PC-9 (cell line): Measurements from ENCODE around the gene ATG16L1. TPM values are rescaled to one million over a fixed set of nuclear protein-coding genes. Genes with fewer than 3 reads are reported as not detected.

Experiments used
- BruUV-seq: library from RNA; stranded (reverse); fragments of 400-500 nt; replicated peaks from 2 replicates; lab custom pipeline; 2021; lab: Mats Ljungman, UMichigan
- CTCF ChIA-PET: fragments of 300-600 bp; sonication (Branson Sonifier 250); formaldehyde crosslinking; loops from one replicate; lab custom pipeline; 2022; ENCODE audit warnings: antibody characterized with exemption; lab: Charles Lee
- POLR2A ChIA-PET: fragments of 300-600 bp; sonication (Branson Sonifier 250); formaldehyde crosslinking; loops from one replicate; lab custom pipeline; 2022; ENCODE audit warnings: antibody characterized with exemption; ENCODE audit not compliant: unreplicated experiment; lab: Charles Lee
- DNase-seq, 2 experiments: peaks; one replicate each; pipeline versions ENCODE4 v3.0.0 to v3.0.0-alpha.2; 2015 to 2022; ENCODE audit warnings: mixed read lengths in 1 of 2
- H2AFZ ChIP-seq: fragments of 200-600 bp; sonication (generic); 2 replicates; pipeline ENCODE4 v1.8.1; 2017; ENCODE audit warnings: antibody characterized with exemption
- H3F3A ChIP-seq: fragments of 200-600 bp; sonication (generic); 2 replicates; pipeline ENCODE4 v1.8.1; 2017; ENCODE audit warnings: antibody characterized with exemption, mild to moderate bottlenecking, low read depth; ENCODE audit not compliant: insufficient read depth
- H3K27ac ChIP-seq: fragments of 200-600 bp; sonication (generic); 2 replicates; pipeline ENCODE4 v1.6.1; 2016; ENCODE audit warnings: mixed run types
- H3K27me3 ChIP-seq: fragments of 200-600 bp; sonication (generic); 2 replicates; pipeline ENCODE4 v1.6.1; 2016; ENCODE audit warnings: low read depth, mixed run types; ENCODE audit not compliant: insufficient read depth
- H3K36me3 ChIP-seq: fragments of 200-600 bp; sonication (generic); 2 replicates; pipeline ENCODE4 v1.6.1; 2016; ENCODE audit warnings: low read depth, mixed run types
- H3K4me1 ChIP-seq: fragments of 200-600 bp; sonication (generic); replicated peaks from 2 replicates; pipeline ENCODE4 v1.6.1; 2016; ENCODE audit warnings: mixed run types; ENCODE audit not compliant: insufficient read depth
- H3K4me2 ChIP-seq: fragments of 200-600 bp; sonication (generic); 2 replicates; pipeline ENCODE4 v1.6.1; 2017; ENCODE audit warnings: mixed run types
- H3K4me3 ChIP-seq: fragments of 200-600 bp; sonication (generic); 2 replicates; pipeline ENCODE4 v1.6.1; 2016; ENCODE audit warnings: mixed run types
- H3K79me2 ChIP-seq: fragments of 200-600 bp; sonication (generic); 2 replicates; pipeline ENCODE4 v1.6.1; 2017; ENCODE audit warnings: low read depth, mixed run types
- H3K9me2 ChIP-seq: fragments of 200-600 bp; sonication (generic); 2 replicates; pipeline ENCODE4 v1.8.1; 2017; ENCODE audit warnings: mild to moderate bottlenecking; ENCODE audit not compliant: insufficient read depth
- H3K9me3 ChIP-seq: fragments of 200-600 bp; sonication (generic); 2 replicates; pipeline ENCODE4 v1.8.1; 2016; ENCODE audit warnings: low read depth; ENCODE audit not compliant: insufficient read depth
- H4K20me1 ChIP-seq: fragments of 200-600 bp; sonication (generic); 2 replicates; pipeline ENCODE4 v1.8.1; 2017; ENCODE audit not compliant: insufficient read depth
- EZH2 ChIP-seq: fragments of 200-600 bp; sonication (generic); IDR thresholded peaks from 2 replicates; pipeline ENCODE4 v1.8.0; 2017; ENCODE audit warnings: antibody characterized with exemption, low read depth
- intact Hi-C: fragments of 100-400 bp; cut with micrococcal nuclease; formaldehyde crosslinking; loops from one replicate; pipeline ENCODE4 v1.10.0; 2022; ENCODE audit not compliant: unreplicated experiment
- total RNA-seq: library from RNA; stranded (reverse); gene quantifications from 2 replicates; pipeline ENCODE4 v1.2.3, GENCODE V29; 2021
- TF ChIP-seq, protein P1 (sequence below): fragments of 200-600 bp; sonication (generic); conservative IDR thresholded peaks from 2 replicates; pipeline ENCODE4 v1.6.1; 2017; ENCODE audit warnings: mixed run types, antibody characterized with exemption, mild to moderate bottlenecking, moderate library complexity

ATG16L1 gene
- total RNA-seq, 1 experiment from 2014 or later = 55.7 TPM

GRCh38 chr2:233338812-233339368 is 87.4 kb downstream of the ATG16L1 start:
- H3K27ac ChIP-seq = peak overlapping the region; percentile 11; the same call in 1 of the 2 replicates
- H3F3A ChIP-seq = peaks cover 10% of the 10 kb centered on the region; the same call in 1 of the 2 replicates
- peak overlapping the region; percentile 44 for H3K4me2 ChIP-seq
- no peaks in the 10 kb centered on the region; the same call in 1 of the 2 replicates for H3K9me3 ChIP-seq
- no peak overlapping the region for H2AFZ ChIP-seq
- H3K4me1 ChIP-seq = peaks cover 23% of the 10 kb centered on the region
- no peaks in the 10 kb centered on the region for H3K79me2 ChIP-seq
- peak overlapping the region; percentile 6; the same call in 1 of the 2 replicates for H3K4me3 ChIP-seq
- TF ChIP-seq EZH2 = no peak
- no peaks in the 10 kb centered on the region for H3K27me3 ChIP-seq
- BruUV-seq = no TSS peak
- intact Hi-C loops = no loop called here
- no peak for DNase-seq
- H3K36me3 ChIP-seq = no peaks in the 10 kb centered on the region
- ChIA-PET CTCF (no interaction called here), POLR2A (no interaction called here)
- H4K20me1 ChIP-seq = no peaks in the 10 kb centered on the region
- H3K9me2 ChIP-seq = no peaks in the 10 kb centered on the region

GRCh38 chr2:233339427-233339826 is 88.0 kb downstream of the ATG16L1 start:
- TF ChIP-seq, protein P1, sequence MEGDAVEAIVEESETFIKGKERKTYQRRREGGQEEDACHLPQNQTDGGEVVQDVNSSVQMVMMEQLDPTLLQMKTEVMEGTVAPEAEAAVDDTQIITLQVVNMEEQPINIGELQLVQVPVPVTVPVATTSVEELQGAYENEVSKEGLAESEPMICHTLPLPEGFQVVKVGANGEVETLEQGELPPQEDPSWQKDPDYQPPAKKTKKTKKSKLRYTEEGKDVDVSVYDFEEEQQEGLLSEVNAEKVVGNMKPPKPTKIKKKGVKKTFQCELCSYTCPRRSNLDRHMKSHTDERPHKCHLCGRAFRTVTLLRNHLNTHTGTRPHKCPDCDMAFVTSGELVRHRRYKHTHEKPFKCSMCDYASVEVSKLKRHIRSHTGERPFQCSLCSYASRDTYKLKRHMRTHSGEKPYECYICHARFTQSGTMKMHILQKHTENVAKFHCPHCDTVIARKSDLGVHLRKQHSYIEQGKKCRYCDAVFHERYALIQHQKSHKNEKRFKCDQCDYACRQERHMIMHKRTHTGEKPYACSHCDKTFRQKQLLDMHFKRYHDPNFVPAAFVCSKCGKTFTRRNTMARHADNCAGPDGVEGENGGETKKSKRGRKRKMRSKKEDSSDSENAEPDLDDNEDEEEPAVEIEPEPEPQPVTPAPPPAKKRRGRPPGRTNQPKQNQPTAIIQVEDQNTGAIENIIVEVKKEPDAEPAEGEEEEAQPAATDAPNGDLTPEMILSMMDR = no peak
- TF ChIP-seq EZH2 = no peak
- CTCF ChIA-PET = no interaction called here
- Histone ChIP-seq H4K20me1 (no peaks in the 10 kb centered on the region), H3K4me3 (peak overlapping the region; percentile 6; the same call in 1 of the 2 replicates), H3K79me2 (no peaks in the 10 kb centered on the region), H3K27me3 (no peaks in the 10 kb centered on the region), H2AFZ (no peak overlapping the region), H3K9me3 (no peaks in the 10 kb centered on the region; the same call in 1 of the 2 replicates), H3K27ac (peak overlapping the region; percentile 11; the same call in 1 of the 2 replicates), H3K9me2 (no peaks in the 10 kb centered on the region), H3K4me2 (peak overlapping the region; percentile 44), H3K36me3 (no peaks in the 10 kb centered on the region), H3F3A (peaks cover 10% of the 10 kb centered on the region; the same call in 1 of the 2 replicates), H3K4me1 (peaks cover 23% of the 10 kb centered on the region)
- POLR2A ChIA-PET = no interaction called here
- intact Hi-C loops = no loop called here
- no TSS peak for BruUV-seq
- peak in 1 of 2 experiments; percentile 82 for DNase-seq

DNA sequence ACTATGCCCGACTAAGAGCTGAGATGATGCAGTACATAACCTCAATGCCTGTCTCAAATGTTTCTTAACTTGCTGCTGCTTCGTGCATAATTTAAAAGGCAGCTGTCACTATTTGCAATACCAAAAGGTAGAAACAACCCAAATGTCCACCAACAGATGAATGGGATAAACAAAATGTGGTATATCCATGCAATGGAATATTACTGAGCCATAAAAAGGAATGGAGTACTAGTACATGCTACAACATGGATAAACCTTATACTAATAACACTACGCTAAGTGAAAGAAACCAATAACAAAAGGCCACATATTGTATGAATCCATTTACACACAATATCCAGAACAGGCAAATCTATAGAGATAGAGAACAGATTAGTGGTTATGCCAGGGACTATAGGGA is 89.8 kb downstream of the ATG16L1 start:
- no TSS peak for BruUV-seq
- CTCF ChIA-PET = no interaction called here

More for the DNA sequence above, 89.8 kb downstream of the ATG16L1 start:
- Histone ChIP-seq H3K4me2 (no peak overlapping the region), H3K9me2 (no peaks in the 10 kb centered on the region), H2AFZ (no peak overlapping the region), H3F3A (peaks cover 10% of the 10 kb centered on the region; the same call in 1 of the 2 replicates), H3K27me3 (no peaks in the 10 kb centered on the region), H3K79me2 (no peaks in the 10 kb centered on the region), H4K20me1 (no peaks in the 10 kb centered on the region), H3K4me3 (no peak overlapping the region), H3K9me3 (no peaks in the 10 kb centered on the region; the same call in 1 of the 2 replicates), H3K36me3 (no peaks in the 10 kb centered on the region), H3K27ac (no peak overlapping the region), H3K4me1 (peaks cover 23% of the 10 kb centered on the region)
- POLR2A ChIA-PET = no interaction called here
- no peak for TF ChIP-seq EZH2
- TF ChIP-seq, protein P1 = no peak
- no peak for DNase-seq
- intact Hi-C loops = no loop called here
